SHP77 (cell line): ENCODE data around the gene OPRL1.
"Not testable (repeated sequence)": the region's sequence is repeated elsewhere in the genome, so short reads cannot be mapped to it uniquely, and the experiment has no call there.

ENCODE experiments used
- DNase-seq, 2 experiments: peaks; one replicate each; lab custom pipeline; 2025; lab: John Stamatoyannopoulos, UW

OPRL1 gene

GRCh38 chr20:64117432-64117777, 37.5 kb downstream of the OPRL1 start:
- not testable (repeated sequence) for DNase-seq

GRCh38 chr20:64119301-64119680, 39.4 kb downstream of the OPRL1 start:
- no peak for DNase-seq

GRCh38 chr20:64119681-64120341, 39.9 kb downstream of the OPRL1 start:
- no peak for DNase-seq

- no peak for DNase-seq
Observed at GRCh38 chr20:64121586-64121985, 41.7 kb downstream of the OPRL1 start.

- DNase-seq = not testable (repeated sequence)
Observed at GRCh38 chr20:64122927-64123326, 43.0 kb downstream of the OPRL1 start.

- DNase-seq = not testable (repeated sequence)
Observed at GRCh38 chr20:64123517-64123916, 43.6 kb downstream of the OPRL1 start.

GRCh38 chr20:64129146-64129782, 49.4 kb downstream of the OPRL1 start:
- no peak for DNase-seq

- no peak for DNase-seq
Observed at GRCh38 chr20:64130271-64130670, 50.4 kb downstream of the OPRL1 start.

- no peak for DNase-seq
Observed at GRCh38 chr20:64130876-64131275, 51.0 kb downstream of the OPRL1 start.

- DNase-seq = peak; percentile 71 to 86
Observed at GRCh38 chr20:64131406-64131805, 51.5 kb downstream of the OPRL1 start.

- peak in 1 of 2 experiments; percentile 32 for DNase-seq
Observed at GRCh38 chr20:64133951-64134407, 54.1 kb downstream of the OPRL1 start.

GRCh38 chr20:64134744-64135143, 54.9 kb downstream of the OPRL1 start:
- not testable (repeated sequence) for DNase-seq

- no peak for DNase-seq
Observed at GRCh38 chr20:64136004-64136710, 56.3 kb downstream of the OPRL1 start.

GRCh38 chr20:64137598-64138031, 57.7 kb downstream of the OPRL1 start:
- DNase-seq = no peak

- no peak for DNase-seq
Observed at GRCh38 chr20:64138276-64138815, 58.5 kb downstream of the OPRL1 start.

- DNase-seq = no peak
Observed at GRCh38 chr20:64139199-64140060, 59.5 kb downstream of the OPRL1 start.

GRCh38 chr20:64140061-64140931, 60.4 kb downstream of the OPRL1 start:
- DNase-seq = no peak

- no peak for DNase-seq
Observed at GRCh38 chr20:64140956-64141355, 61.1 kb downstream of the OPRL1 start.

GRCh38 chr20:64142590-64142989, 62.7 kb downstream of the OPRL1 start:
- peak; percentile 24 to 35 for DNase-seq

GRCh38 chr20:64143018-64143801, 63.3 kb downstream of the OPRL1 start:
- DNase-seq = no peak
